ENCODE measurements around the gene FARP1. TPM values are rescaled to one million over a fixed set of nuclear protein-coding genes. Genes with fewer than 3 reads are reported as not detected.

FARP1 gene
- total and polyA plus RNA-seq, 8 donors = 11.6 to 319 (median 70.3) TPM

GRCh38 chr13:98371516-98372023, 228.7 kb downstream of the FARP1 start:
- DNase-seq = no peak
- TF ChIP-seq CTCF (IDR thresholded peaks at IDR 0.05) = no peak
- TF ChIP-seq EP300 (IDR thresholded peaks at IDR 0.05) = no peak
- TF ChIP-seq POLR2AphosphoS5 (IDR thresholded peaks at IDR 0.05) = no peak
- TF ChIP-seq POLR2A (IDR thresholded peaks at IDR 0.05) = no peak
- Histone ChIP-seq H3K27me3 (no peaks in the 10 kb centered on the region), H3K4me3 (no peak overlapping the region), H3K36me3 (peaks cover 0 to 19% (median 10%) of the 10 kb centered on the region in 4 donors), H3K9me3 (peaks cover 0 to 9% (median 8%) of the 10 kb centered on the region in 4 donors), H3K27ac (peak overlapping the region in 4 of 5 donors; percentile 41 to 72 (median 56)), H3K4me1 (peaks cover 0 to 19% (median 15%) of the 10 kb centered on the region in 4 donors)
- intact Hi-C loops (cut with DNase I; ENCODE audit: low total_unique reads) = no loop called here
- WGBS, 5 donors = 74 to 93% (median 87%) methylated on average over 5 of the region's 5 CpGs

- 74 to 85% (median 81%) methylated on average over 8 of the region's 8 CpGs for WGBS, 5 donors
- DNase-seq = peak in 1 of 2 donors; percentile 62
- Histone ChIP-seq H3K27ac (no peak overlapping the region), H3K27me3 (no peaks in the 10 kb centered on the region), H3K4me3 (no peak overlapping the region), H3K36me3 (peaks cover 0 to 19% (median 10%) of the 10 kb centered on the region in 4 donors), H3K4me1 (peaks cover 0 to 19% (median 15%) of the 10 kb centered on the region in 4 donors), H3K9me3 (peaks cover 0 to 9% (median 8%) of the 10 kb centered on the region in 4 donors)
- TF ChIP-seq EP300 (IDR thresholded peaks at IDR 0.05) = no peak
- TF ChIP-seq CTCF (IDR thresholded peaks at IDR 0.05) = no peak
- no peak for TF ChIP-seq POLR2A (IDR thresholded peaks at IDR 0.05)
- TF ChIP-seq POLR2AphosphoS5 (IDR thresholded peaks at IDR 0.05) = no peak
- intact Hi-C loops (cut with DNase I; ENCODE audit: low total_unique reads) = no loop called here
Observed at GRCh38 chr13:98372876-98373275, 230.0 kb downstream of the FARP1 start.

- Histone ChIP-seq H3K4me1 (peaks cover 0 to 19% (median 15%) of the 10 kb centered on the region in 4 donors), H3K27me3 (no peaks in the 10 kb centered on the region), H3K9me3 (peaks cover 0 to 9% (median 8%) of the 10 kb centered on the region in 4 donors), H3K36me3 (peaks cover 0 to 10% (median 2%) of the 10 kb centered on the region in 4 donors), H3K27ac (no peak overlapping the region), H3K4me3 (no peak overlapping the region)
- TF ChIP-seq EP300 (IDR thresholded peaks at IDR 0.05) (no peak), CTCF (IDR thresholded peaks at IDR 0.05) (no peak), POLR2AphosphoS5 (IDR thresholded peaks at IDR 0.05) (no peak), POLR2A (IDR thresholded peaks at IDR 0.05) (no peak)
- 79 to 96% (median 87%) methylated on average over 1 of the region's 1 CpG for WGBS, 5 donors
- no peak for DNase-seq
- intact Hi-C loops (cut with DNase I; ENCODE audit: low total_unique reads) = no loop called here
Observed at GRCh38 chr13:98374750-98375149, 231.9 kb downstream of the FARP1 start.

GRCh38 chr13:98377635-98378378, 234.9 kb downstream of the FARP1 start:
- TF ChIP-seq POLR2A (IDR thresholded peaks at IDR 0.05) = no peak
- TF ChIP-seq EP300 (IDR thresholded peaks at IDR 0.05) = no peak
- no peak for TF ChIP-seq POLR2AphosphoS5 (IDR thresholded peaks at IDR 0.05)
- TF ChIP-seq CTCF (IDR thresholded peaks at IDR 0.05) = no peak
- DNase-seq = no peak
- no peak overlapping the region for H3K4me3 ChIP-seq
- WGBS, 5 donors = 74 to 89% (median 80%) methylated on average over 13 of the region's 13 CpGs
- no peak overlapping the region for H3K27ac ChIP-seq
- peaks cover 0 to 15% (median 13%) of the 10 kb centered on the region in 4 donors for H3K36me3 ChIP-seq
- no peaks in the 10 kb centered on the region for H3K27me3 ChIP-seq
- intact Hi-C loops (cut with DNase I; ENCODE audit: low total_unique reads) = no loop called here
- no peaks in the 10 kb centered on the region for H3K4me1 ChIP-seq
- H3K9me3 ChIP-seq = peaks cover 0 to 9% (median 8%) of the 10 kb centered on the region in 4 donors
